ENCODE results near the gene MCF2L.

MCF2L gene

DNA sequence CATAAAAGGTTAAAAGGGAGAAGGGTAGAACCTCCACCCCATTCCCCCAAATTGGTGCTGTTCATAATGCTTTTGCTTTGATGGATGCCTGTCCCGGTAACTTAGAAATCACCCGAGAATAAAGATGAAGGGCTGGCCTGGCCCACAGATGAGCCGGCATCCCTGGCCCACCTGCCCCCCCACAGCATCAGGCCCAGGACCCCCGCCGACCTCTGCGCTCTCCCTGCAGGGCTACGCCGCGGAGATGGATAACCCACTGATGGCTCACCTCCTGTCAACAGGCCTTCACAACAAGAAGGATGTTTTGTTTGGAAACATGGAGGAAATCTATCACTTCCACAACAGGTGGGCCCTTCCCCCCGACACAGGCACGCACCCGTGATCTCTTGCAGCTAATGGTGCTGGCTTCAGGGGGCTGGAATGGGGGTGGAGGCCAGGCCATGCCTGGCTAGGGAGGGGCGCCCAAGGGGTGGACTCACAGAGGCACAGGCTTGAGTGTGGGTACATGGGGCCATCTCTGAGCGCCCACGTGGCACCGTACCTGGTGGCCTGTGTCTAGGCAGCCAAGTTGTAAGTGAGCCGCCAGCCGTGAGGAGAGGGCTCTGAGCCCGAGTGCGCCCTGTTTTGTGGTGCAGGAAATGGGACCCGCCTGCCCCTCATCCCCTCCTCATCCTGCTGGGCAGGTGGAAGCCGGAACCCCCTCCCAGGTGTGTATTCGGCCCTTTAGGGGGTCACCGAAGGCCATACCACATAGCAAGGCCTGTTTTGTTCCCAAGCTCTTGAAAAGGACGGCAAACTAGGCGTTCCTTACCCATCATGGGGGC lies 113.4 kb downstream of the MCF2L start:
- TF ChIP-seq CTCF (IDR thresholded peaks at IDR 0.05; ENCODE audit: low read depth, low read length) = no peak
- H3K4me3 ChIP-seq (ENCODE audit: low read depth, low read length) = no peak overlapping the region

DNA sequence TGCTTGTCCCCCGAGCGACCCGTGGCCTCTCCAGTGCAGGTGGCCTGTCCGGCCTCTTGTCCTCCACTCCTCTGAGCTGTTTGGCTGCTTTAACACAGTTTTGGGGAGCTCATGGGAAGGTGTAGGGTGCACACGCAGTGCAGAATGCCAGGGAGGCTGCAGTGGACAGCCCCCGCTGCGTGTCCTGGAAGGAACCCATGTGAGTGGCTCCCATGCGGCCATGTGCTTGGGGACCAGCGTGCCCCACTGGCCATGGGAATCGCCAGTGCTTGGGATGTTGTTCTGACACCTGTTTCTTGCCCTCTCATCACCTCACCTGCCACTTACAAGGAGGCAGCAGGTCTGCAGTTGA lies 114.0 kb downstream of the MCF2L start:
- no peak overlapping the region for H3K4me3 ChIP-seq (ENCODE audit: low read depth, low read length)
- no peak for TF ChIP-seq CTCF (IDR thresholded peaks at IDR 0.05; ENCODE audit: low read depth, low read length)

GRCh38 chr13:113083402-113084061 lies 114.5 kb downstream of the MCF2L start:
- TF ChIP-seq CTCF (IDR thresholded peaks at IDR 0.05; ENCODE audit: low read depth, low read length) = no peak
- H3K4me3 ChIP-seq (ENCODE audit: low read depth, low read length) = no peak overlapping the region

DNA sequence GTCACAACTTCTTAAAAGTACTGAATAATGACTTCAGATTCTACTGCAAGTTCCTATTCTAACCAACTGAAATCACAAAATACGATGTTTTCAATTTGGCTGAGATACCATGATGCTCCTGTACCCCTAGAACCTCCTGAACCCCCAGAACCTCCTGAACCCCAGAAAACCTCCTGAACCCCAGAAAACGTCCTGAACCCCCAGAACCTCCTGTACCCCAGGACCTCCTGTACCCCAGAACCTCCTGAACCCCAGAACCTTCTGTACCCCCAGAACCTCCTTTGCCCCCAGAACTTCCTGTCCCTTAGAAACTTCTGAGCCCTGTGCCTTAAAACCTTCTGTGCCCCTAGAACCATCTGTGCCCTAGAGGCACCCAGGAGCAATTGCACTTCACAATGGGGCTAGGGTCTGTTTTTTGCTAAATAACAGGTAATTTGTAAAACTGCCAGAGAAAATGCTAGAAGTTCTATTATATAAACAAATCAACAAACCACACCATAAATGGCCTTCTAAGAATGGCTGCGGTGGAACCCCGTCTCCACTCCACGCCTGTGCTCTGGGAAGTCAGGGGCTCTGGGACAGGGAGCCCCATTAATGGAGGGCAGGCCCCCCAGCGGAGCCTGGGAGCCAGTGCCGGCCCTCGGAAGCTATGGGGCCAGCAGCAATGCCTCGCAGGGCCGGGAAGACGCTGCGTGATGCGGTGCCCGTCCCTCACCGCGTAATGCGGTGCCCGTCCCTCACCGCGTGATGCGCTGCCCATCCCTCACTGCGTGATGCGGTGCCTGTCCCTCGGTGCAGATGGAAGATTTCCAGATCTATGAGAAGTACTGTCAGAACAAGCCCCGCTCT lies 115.3 kb downstream of the MCF2L start:
- no peak for TF ChIP-seq CTCF (IDR thresholded peaks at IDR 0.05; ENCODE audit: low read depth, low read length)
- no peak overlapping the region for H3K4me3 ChIP-seq (ENCODE audit: low read depth, low read length)

DNA sequence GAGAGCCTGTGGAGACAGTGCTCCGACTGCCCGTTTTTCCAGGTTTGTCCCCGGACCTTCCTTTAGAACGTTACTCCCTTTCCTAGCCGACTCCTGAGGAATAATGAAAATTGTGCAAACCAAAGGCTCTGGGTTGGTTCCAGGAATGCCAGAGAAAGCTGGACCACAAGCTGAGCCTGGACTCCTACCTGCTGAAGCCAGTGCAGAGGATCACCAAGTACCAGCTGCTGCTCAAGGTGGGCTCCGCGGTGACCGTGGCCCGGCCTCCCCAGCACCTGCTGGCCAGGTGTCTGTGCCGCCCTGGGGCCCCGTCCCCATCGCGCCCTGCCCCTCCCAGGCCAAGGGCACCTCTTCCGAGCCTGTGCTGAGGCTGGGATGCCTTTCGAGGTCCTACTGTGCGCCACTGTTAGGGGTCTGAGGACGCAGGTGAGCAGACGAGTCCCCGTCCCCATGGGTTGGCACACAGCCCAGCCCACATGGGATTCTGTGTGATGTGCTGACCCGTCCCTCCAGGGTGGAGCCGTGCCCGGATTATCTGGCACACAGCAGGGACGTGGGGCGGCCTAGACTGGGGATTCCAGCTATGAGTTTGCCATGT lies 116.0 kb downstream of the MCF2L start:
- H3K4me3 ChIP-seq (ENCODE audit: low read depth, low read length) = no peak overlapping the region
- TF ChIP-seq CTCF (IDR thresholded peaks at IDR 0.05; ENCODE audit: low read depth, low read length) = no peak

- H3K4me3 ChIP-seq (ENCODE audit: low read depth, low read length) = no peak overlapping the region
- TF ChIP-seq CTCF (IDR thresholded peaks at IDR 0.05; ENCODE audit: low read depth, low read length) = peak; percentile 17
Observed at GRCh38 chr13:113086031-113086750, 117.2 kb downstream of the MCF2L start.
